ENCODE data around the gene CCDC112. TPM values are rescaled to one million over a fixed set of nuclear protein-coding genes. Genes with fewer than 3 reads are reported as not detected.
A peak's percentile ranks its signal among the peaks of the same experiment; 100 is the strongest.

CCDC112 gene
- total and polyA plus RNA-seq, 2 of the 13 experiments (the other 11 are each of a cell fraction or from before 2014, with no cell fraction given): 1.1 to 2.8 TPM

DNA sequence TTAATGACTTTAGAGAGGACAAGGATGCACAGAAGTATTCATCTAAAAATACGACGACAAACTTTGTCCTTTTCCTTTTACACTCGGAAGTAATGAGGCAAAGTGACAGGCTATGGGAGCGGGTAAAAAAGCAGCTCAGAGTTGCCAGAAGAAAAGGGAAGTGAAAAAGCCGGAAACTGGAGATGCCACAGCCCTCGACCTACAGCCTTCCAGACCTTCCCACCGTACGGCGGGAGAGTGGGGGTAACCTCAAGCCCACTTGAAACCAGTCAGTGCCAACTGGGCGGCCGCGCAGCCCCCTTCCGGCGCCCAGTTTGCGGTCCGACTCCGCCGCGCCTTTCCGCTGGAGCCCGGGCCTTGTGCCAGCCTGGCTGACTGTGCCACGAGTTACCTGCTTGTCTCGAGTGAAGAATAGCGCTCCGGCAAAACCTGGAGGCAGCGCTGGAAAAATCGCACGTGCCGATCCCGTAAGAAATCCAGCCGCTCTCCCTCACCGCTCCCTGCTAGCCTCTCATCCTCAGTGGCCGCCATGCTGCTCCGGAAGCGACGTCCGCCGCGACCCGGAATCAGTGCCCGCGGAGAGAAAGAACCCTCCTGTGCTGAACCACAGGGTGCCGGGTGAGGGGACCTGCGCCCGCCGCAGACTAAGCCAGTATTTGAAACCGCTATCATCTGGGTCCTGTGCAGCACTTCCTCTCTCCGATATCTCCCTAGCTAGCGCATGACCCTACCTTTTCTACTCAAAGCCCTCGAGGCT lies 34.0 kb downstream of the CCDC112 start, which contains the start of gene PGGT1B (continued):
- TF ChIP-seq, protein P1, sequence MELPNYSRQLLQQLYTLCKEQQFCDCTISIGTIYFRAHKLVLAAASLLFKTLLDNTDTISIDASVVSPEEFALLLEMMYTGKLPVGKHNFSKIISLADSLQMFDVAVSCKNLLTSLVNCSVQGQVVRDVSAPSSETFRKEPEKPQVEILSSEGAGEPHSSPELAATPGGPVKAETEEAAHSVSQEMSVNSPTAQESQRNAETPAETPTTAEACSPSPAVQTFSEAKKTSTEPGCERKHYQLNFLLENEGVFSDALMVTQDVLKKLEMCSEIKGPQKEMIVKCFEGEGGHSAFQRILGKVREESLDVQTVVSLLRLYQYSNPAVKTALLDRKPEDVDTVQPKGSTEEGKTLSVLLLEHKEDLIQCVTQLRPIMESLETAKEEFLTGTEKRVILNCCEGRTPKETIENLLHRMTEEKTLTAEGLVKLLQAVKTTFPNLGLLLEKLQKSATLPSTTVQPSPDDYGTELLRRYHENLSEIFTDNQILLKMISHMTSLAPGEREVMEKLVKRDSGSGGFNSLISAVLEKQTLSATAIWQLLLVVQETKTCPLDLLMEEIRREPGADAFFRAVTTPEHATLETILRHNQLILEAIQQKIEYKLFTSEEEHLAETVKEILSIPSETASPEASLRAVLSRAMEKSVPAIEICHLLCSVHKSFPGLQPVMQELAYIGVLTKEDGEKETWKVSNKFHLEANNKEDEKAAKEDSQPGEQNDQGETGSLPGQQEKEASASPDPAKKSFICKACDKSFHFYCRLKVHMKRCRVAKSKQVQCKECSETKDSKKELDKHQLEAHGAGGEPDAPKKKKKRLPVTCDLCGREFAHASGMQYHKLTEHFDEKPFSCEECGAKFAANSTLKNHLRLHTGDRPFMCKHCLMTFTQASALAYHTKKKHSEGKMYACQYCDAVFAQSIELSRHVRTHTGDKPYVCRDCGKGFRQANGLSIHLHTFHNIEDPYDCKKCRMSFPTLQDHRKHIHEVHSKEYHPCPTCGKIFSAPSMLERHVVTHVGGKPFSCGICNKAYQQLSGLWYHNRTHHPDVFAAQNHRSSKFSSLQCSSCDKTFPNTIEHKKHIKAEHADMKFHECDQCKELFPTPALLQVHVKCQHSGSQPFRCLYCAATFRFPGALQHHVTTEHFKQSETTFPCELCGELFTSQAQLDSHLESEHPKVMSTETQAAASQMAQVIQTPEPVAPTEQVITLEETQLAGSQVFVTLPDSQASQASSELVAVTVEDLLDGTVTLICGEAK (IDR thresholded peaks at IDR 0.05): peak; percentile 75
- TF ChIP-seq, protein P1 (CRISPR knock-in tag; IDR thresholded peaks at IDR 0.05): peak; percentile 78
- TF ChIP-seq, protein P2, sequence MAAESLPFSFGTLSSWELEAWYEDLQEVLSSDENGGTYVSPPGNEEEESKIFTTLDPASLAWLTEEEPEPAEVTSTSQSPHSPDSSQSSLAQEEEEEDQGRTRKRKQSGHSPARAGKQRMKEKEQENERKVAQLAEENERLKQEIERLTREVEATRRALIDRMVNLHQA (CRISPR knock-in tag; IDR thresholded peaks at IDR 0.05): no peak
- TF ChIP-seq ZNF550 (CRISPR knock-in tag; IDR thresholded peaks at IDR 0.05; ENCODE audit: borderline replicate concordance) (no peak), ISX (CRISPR knock-in tag; conservative IDR thresholded peaks at IDR 0.05) (no peak), ZNF33A (CRISPR knock-in tag; IDR thresholded peaks at IDR 0.05; ENCODE audit: borderline replicate concordance) (no peak), AGO2 (optimal IDR thresholded peaks at IDR 0.05; ENCODE audit: low read depth, low read length) (peak; percentile 63), SALL1 (CRISPR knock-in tag; IDR thresholded peaks at IDR 0.05) (peak; percentile 86), ZSCAN9 (CRISPR knock-in tag; IDR thresholded peaks at IDR 0.05; ENCODE audit: borderline replicate concordance) (0 out of 2 replicates have a peak, but pooled peaks have one; percentile 53), ZNF468 (CRISPR knock-in tag; IDR thresholded peaks at IDR 0.05) (no peak), POLR2A (IDR thresholded peaks at IDR 0.05; ENCODE audit: insufficient read depth in 1 of 2, low read depth in 2 of 2, low read length in 2 of 2) (peak; percentile 81 to 85), ZNF564 (CRISPR knock-in tag; IDR thresholded peaks at IDR 0.05) (peak; percentile 65; the same call in 1 of the 2 replicates)
- TF ChIP-seq, protein P3, sequence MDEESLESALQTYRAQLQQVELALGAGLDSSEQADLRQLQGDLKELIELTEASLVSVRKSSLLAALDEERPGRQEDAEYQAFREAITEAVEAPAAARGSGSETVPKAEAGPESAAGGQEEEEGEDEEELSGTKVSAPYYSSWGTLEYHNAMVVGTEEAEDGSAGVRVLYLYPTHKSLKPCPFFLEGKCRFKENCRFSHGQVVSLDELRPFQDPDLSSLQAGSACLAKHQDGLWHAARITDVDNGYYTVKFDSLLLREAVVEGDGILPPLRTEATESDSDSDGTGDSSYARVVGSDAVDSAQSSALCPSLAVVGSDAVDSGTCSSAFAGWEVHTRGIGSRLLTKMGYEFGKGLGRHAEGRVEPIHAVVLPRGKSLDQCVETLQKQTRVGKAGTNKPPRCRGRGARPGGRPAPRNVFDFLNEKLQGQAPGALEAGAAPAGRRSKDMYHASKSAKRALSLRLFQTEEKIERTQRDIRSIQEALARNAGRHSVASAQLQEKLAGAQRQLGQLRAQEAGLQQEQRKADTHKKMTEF (CRISPR knock-in tag; IDR thresholded peaks at IDR 0.05): peak; percentile 83
- TF ChIP-seq, protein P4, sequence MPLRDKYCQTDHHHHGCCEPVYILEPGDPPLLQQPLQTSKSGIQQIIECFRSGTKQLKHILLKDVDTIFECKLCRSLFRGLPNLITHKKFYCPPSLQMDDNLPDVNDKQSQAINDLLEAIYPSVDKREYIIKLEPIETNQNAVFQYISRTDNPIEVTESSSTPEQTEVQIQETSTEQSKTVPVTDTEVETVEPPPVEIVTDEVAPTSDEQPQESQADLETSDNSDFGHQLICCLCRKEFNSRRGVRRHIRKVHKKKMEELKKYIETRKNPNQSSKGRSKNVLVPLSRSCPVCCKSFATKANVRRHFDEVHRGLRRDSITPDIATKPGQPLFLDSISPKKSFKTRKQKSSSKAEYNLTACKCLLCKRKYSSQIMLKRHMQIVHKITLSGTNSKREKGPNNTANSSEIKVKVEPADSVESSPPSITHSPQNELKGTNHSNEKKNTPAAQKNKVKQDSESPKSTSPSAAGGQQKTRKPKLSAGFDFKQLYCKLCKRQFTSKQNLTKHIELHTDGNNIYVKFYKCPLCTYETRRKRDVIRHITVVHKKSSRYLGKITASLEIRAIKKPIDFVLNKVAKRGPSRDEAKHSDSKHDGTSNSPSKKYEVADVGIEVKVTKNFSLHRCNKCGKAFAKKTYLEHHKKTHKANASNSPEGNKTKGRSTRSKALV (CRISPR knock-in tag; IDR thresholded peaks at IDR 0.05): 0 out of 2 replicates have a peak, but pooled peaks have one; percentile 23
